GM12878 (cell line): ENCODE results near the gene GPR173. TPM values are rescaled to one million over a fixed set of nuclear protein-coding genes. Genes with fewer than 3 reads are reported as not detected.

Experiments
- ATAC-seq: fragments of 200-7000 bp; cut with Tn5 transposase; 3 replicates; pipeline ENCODE4 v1.9.1; 2020; ENCODE audit warnings: mild to moderate bottlenecking, moderate library complexity
- BruUV-seq: library from RNA; stranded (reverse); fragments of 400-500 nt; replicated peaks from 2 replicates; lab custom pipeline; 2021; lab: Mats Ljungman, UMichigan
- CTCF ChIA-PET: fragments of 300-600 bp; sonication (Branson Sonifier 250); formaldehyde crosslinking; extraction: SDS; loops from one replicate; lab custom pipeline; 2021; ENCODE audit warnings: inconsistent platforms; lab: Yijun Ruan, JAX
- POLR2A ChIA-PET: fragments of 350-600 bp; formaldehyde crosslinking; extraction: SDS; loops from one replicate; lab custom pipeline; 2021; ENCODE audit warnings: inconsistent platforms; lab: Charles Lee
- RAD21 ChIA-PET: fragments of 300-600 bp; sonication (Branson Sonifier 250); formaldehyde crosslinking; loops from one replicate; lab custom pipeline; 2023; ENCODE audit warnings: antibody characterized with exemption; ENCODE audit not compliant: unreplicated experiment; lab: Charles Lee
- SMC1A ChIA-PET: fragments of 300-600 bp; sonication (Branson Sonifier 250); formaldehyde crosslinking; loops from one replicate; lab custom pipeline; 2023; ENCODE audit not compliant: unreplicated experiment, uncharacterized antibody; lab: Charles Lee
- DNase-seq: peaks from one replicate; pipeline ENCODE4 v3.0.0-alpha.2; 2011; ENCODE audit warnings: low read depth, low spot score
- FAIRE-seq: peaks from 3 replicates; lab custom pipeline; 2011; peaks lifted over from hg19 to GRCh38; lab: Jason Lieb, UNC
- H2AFZ ChIP-seq: 2 replicates; pipeline ENCODE4 v1.6.0; 2011; ENCODE audit warnings: low read depth, low read length, control low read depth; ENCODE audit not compliant: control insufficient read depth
- H3K27ac ChIP-seq: 2 replicates; pipeline ENCODE4 v1.5.1; 2011; ENCODE audit warnings: control low read depth; ENCODE audit not compliant: control insufficient read depth, insufficient read depth
- H3K27me3 ChIP-seq, 2 experiments: replicated peaks in 1 of 2; 2 replicates each; pipeline versions ENCODE4 v1.6.0 to v1.6.1; 2011; ENCODE audit warnings: low read length in 1 of 2; ENCODE audit not compliant: control insufficient read depth in 2 of 2, insufficient read depth in 2 of 2
- H3K36me3 ChIP-seq, 2 experiments: 2 replicates each; pipeline ENCODE4 v1.5.1; 2011; ENCODE audit warnings: low read length in 1 of 2; ENCODE audit not compliant: control insufficient read depth in 2 of 2, insufficient read depth in 2 of 2
- H3K4me1 ChIP-seq: 2 replicates; pipeline ENCODE4 v1.6.1; 2011; ENCODE audit warnings: mild to moderate bottlenecking, low read length, moderate library complexity, mixed read lengths; ENCODE audit not compliant: control insufficient read depth, insufficient read depth
- H3K4me2 ChIP-seq: 2 replicates; pipeline ENCODE4 v1.6.0; 2011; ENCODE audit warnings: control low read depth; ENCODE audit not compliant: control insufficient read depth, insufficient read depth
- H3K4me3 ChIP-seq: fragments of 200-600 bp; sonication (generic); 2 replicates; pipeline ENCODE4 v1.5.1; 2016
- H3K79me2 ChIP-seq: 2 replicates; pipeline ENCODE4 v1.6.0; 2011; ENCODE audit warnings: low read length; ENCODE audit not compliant: control insufficient read depth, insufficient read depth
- H3K9ac ChIP-seq: 2 replicates; pipeline ENCODE4 v1.8.0; 2011; ENCODE audit warnings: low read length, control low read depth, mixed read lengths; ENCODE audit not compliant: control insufficient read depth, insufficient read depth
- H3K9me3 ChIP-seq: replicated peaks from 3 replicates; pipeline ENCODE4 v1.5.1; 2011; ENCODE audit warnings: mild to moderate bottlenecking, low read length; ENCODE audit not compliant: control insufficient read depth, insufficient read depth
- H4K20me1 ChIP-seq: 2 replicates; pipeline ENCODE4 v1.6.0; 2011; ENCODE audit not compliant: control insufficient read depth, insufficient read depth
- ATF3 ChIP-seq: IDR thresholded peaks from 2 replicates; pipeline ENCODE4 v1.6.1; 2011; ENCODE audit warnings: low read depth, mild to moderate bottlenecking, low read length, moderate library complexity, borderline replicate concordance; ENCODE audit errors: extremely low read depth
- CEBPB ChIP-seq, 2 experiments: fragments of 150-350 bp in 1 of 2; IDR thresholded peaks; 2 replicates each; pipeline ENCODE4 v1.6.1; 2012 to 2014; ENCODE audit warnings: low read depth in 2 of 2, low read length in 2 of 2, borderline replicate concordance in 1 of 2, inconsistent platforms in 1 of 2
- ESRRA ChIP-seq: IDR thresholded peaks from 2 replicates; pipeline ENCODE4 v1.6.1; 2012; ENCODE audit warnings: mild to moderate bottlenecking, low read length, improper control_type of control experiment
- JUND ChIP-seq: IDR thresholded peaks from 2 replicates; pipeline ENCODE4 v1.6.1; 2012; ENCODE audit warnings: low read depth, mild to moderate bottlenecking, low read length, improper control_type of control experiment, moderate library complexity
- KAT2A ChIP-seq: conservative IDR thresholded peaks from 2 replicates; pipeline ENCODE4 v1.6.1; 2011; ENCODE audit warnings: low read depth, low read length; ENCODE audit not compliant: control insufficient read depth
- MTA3 ChIP-seq: IDR thresholded peaks from 2 replicates; pipeline ENCODE4 v1.6.1; 2012; ENCODE audit warnings: low read length, inconsistent platforms, borderline replicate concordance
- POU2F2 ChIP-seq: IDR thresholded peaks from 3 replicates; pipeline ENCODE4 v1.6.1; 2011; ENCODE audit warnings: low read depth, mild to moderate bottlenecking, low read length, borderline replicate concordance
- RUNX3 ChIP-seq: IDR thresholded peaks from 2 replicates; pipeline ENCODE4 v1.6.1; 2012; ENCODE audit warnings: low read length, inconsistent platforms
- SMARCA5 ChIP-seq: fragments of 450-650 bp; IDR thresholded peaks from 2 replicates; pipeline ENCODE4 v1.6.1; 2017; ENCODE audit warnings: mild to moderate bottlenecking
- ZBTB40 ChIP-seq: fragments of 450-650 bp; IDR thresholded peaks from 2 replicates; pipeline ENCODE4 v1.6.1; 2016; ENCODE audit warnings: mild to moderate bottlenecking, moderate library complexity, borderline replicate concordance
- WGBS: methylation state at CpG from one replicate; pipeline ENCODE4 v1.1.6; 2016; ENCODE audit warnings: low lambda C conversion rate; ENCODE audit not compliant: insufficient replicate concordance, insufficient coverage; ENCODE audit errors: missing lambda C conversion rate; 5-methylcytosine and 5-hydroxymethylcytosine counted together
- in situ Hi-C: fragments of 300-500 bp; cut with MboI; formaldehyde crosslinking; loops from 9 replicates; pipeline ENCODE4 v1.14.3; 2018; ENCODE audit warnings: mixed read lengths
- intact Hi-C: fragments of 100-400 bp; cut with micrococcal nuclease; formaldehyde crosslinking; loops from one replicate; pipeline ENCODE4 v1.14.2; 2022; ENCODE audit not compliant: unreplicated experiment
- polyA plus RNA-seq, 11 experiments: library from polyadenylated mRNA; depleted of rRNA in 4 of 11; unstranded in 6 of 11; stranded (reverse) in 5 of 11; fragments of >200 nt; fragmentation: Nextera tagmentation in 4 of 11; fragmentation: Illumina TruSeq in 1 of 11; extraction: Ambion mirVana in 4 of 11; extraction: Trizol in 1 of 11; gene quantifications; 1 replicate in 1 of 11; 2 replicates in 10 of 11; pipeline versions ENCODE4 v1.2.1 to v1.2.3, GENCODE V29; 2011 to 2016; ENCODE audit warnings: inconsistent platforms in 2 of 11, missing spikeins in 2 of 11, low read depth in 1 of 11
- total RNA-seq, 4 experiments: library from RNA; depleted of rRNA in 3 of 4; stranded (reverse); fragments of >200 nt in 3 of 4; fragmentation: Illumina TruSeq in 1 of 4; extraction: Trizol in 1 of 4; gene quantifications; 2 replicates each; pipeline versions ENCODE4 v1.2.1 to v1.2.3, GENCODE V29; 2013 to 2021
- TF ChIP-seq, protein P1 (sequence below): fragments of 450-650 bp; IDR thresholded peaks from 2 replicates; pipeline ENCODE4 v1.6.1; 2017; ENCODE audit warnings: low read depth, mild to moderate bottlenecking, moderate library complexity
- TF ChIP-seq, protein P2 (sequence below): fragments of 150-350 bp; IDR thresholded peaks from 2 replicates; pipeline ENCODE4 v1.6.1; 2016; ENCODE audit warnings: low read depth, low read length
- TF ChIP-seq, protein P3 (sequence below): fragments of 150-350 bp; IDR thresholded peaks from 2 replicates; pipeline ENCODE4 v1.6.1; 2014; ENCODE audit warnings: mild to moderate bottlenecking, low read depth, low read length

The GPR173 gene
- total and polyA plus RNA-seq, 10 of the 15 experiments (the other 5 are each of a cell fraction or from before 2014, with no cell fraction given) = 0.04 to 0.24 (median 0.12) TPM; not detected in 4

GRCh38 chrX:53122013-53122412, 73.4 kb downstream of the GPR173 start:
- POLR2A ChIA-PET = no interaction called here
- TF ChIP-seq, protein P1, sequence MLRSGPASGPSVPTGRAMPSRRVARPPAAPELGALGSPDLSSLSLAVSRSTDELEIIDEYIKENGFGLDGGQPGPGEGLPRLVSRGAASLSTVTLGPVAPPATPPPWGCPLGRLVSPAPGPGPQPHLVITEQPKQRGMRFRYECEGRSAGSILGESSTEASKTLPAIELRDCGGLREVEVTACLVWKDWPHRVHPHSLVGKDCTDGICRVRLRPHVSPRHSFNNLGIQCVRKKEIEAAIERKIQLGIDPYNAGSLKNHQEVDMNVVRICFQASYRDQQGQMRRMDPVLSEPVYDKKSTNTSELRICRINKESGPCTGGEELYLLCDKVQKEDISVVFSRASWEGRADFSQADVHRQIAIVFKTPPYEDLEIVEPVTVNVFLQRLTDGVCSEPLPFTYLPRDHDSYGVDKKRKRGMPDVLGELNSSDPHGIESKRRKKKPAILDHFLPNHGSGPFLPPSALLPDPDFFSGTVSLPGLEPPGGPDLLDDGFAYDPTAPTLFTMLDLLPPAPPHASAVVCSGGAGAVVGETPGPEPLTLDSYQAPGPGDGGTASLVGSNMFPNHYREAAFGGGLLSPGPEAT = no peak
- TF ChIP-seq, protein P2, sequence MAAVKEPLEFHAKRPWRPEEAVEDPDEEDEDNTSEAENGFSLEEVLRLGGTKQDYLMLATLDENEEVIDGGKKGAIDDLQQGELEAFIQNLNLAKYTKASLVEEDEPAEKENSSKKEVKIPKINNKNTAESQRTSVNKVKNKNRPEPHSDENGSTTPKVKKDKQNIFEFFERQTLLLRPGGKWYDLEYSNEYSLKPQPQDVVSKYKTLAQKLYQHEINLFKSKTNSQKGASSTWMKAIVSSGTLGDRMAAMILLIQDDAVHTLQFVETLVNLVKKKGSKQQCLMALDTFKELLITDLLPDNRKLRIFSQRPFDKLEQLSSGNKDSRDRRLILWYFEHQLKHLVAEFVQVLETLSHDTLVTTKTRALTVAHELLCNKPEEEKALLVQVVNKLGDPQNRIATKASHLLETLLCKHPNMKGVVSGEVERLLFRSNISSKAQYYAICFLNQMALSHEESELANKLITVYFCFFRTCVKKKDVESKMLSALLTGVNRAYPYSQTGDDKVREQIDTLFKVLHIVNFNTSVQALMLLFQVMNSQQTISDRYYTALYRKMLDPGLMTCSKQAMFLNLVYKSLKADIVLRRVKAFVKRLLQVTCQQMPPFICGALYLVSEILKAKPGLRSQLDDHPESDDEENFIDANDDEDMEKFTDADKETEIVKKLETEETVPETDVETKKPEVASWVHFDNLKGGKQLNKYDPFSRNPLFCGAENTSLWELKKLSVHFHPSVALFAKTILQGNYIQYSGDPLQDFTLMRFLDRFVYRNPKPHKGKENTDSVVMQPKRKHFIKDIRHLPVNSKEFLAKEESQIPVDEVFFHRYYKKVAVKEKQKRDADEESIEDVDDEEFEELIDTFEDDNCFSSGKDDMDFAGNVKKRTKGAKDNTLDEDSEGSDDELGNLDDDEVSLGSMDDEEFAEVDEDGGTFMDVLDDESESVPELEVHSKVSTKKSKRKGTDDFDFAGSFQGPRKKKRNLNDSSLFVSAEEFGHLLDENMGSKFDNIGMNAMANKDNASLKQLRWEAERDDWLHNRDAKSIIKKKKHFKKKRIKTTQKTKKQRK = no peak
- TF ChIP-seq SMARCA5 (no peak), ATF3 (no peak), CEBPB (IDR thresholded peaks at IDR 0.05; ENCODE audit: borderline replicate concordance in 1 of 2, low read depth in 2 of 2, low read length in 2 of 2) (no peak), MTA3 (no peak), RUNX3 (no peak), ESRRA (no peak), ZBTB40 (no peak), KAT2A (no peak), JUND (no peak), POU2F2 (no peak)
- TF ChIP-seq, protein P3, sequence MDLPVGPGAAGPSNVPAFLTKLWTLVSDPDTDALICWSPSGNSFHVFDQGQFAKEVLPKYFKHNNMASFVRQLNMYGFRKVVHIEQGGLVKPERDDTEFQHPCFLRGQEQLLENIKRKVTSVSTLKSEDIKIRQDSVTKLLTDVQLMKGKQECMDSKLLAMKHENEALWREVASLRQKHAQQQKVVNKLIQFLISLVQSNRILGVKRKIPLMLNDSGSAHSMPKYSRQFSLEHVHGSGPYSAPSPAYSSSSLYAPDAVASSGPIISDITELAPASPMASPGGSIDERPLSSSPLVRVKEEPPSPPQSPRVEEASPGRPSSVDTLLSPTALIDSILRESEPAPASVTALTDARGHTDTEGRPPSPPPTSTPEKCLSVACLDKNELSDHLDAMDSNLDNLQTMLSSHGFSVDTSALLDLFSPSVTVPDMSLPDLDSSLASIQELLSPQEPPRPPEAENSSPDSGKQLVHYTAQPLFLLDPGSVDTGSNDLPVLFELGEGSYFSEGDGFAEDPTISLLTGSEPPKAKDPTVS = no peak

More at GRCh38 chrX:53122013-53122412, 73.4 kb downstream of the GPR173 start:
- H3K27ac ChIP-seq = no peak overlapping the region
- ATAC-seq = no peak
- no peak overlapping the region for H3K4me2 ChIP-seq
- no peaks in the 10 kb centered on the region for H3K27me3 ChIP-seq
- no peak overlapping the region for H2AFZ ChIP-seq
- H3K4me1 ChIP-seq = no peaks in the 10 kb centered on the region
- ChIA-PET CTCF (no interaction called here), SMC1A (interaction anchor here (1.3 kb wide), 1 partner anchor 9 kb away, joined by 4 read pairs; no protein-coding TSS in a partner anchor), RAD21 (no interaction called here)
- H3K4me3 ChIP-seq = no peak overlapping the region
- no TSS peak for BruUV-seq
- no peaks in the 10 kb centered on the region for H3K36me3 ChIP-seq
- H3K79me2 ChIP-seq = no peaks in the 10 kb centered on the region
- DNase-seq = no peak
- H4K20me1 ChIP-seq = no peaks in the 10 kb centered on the region; the same call in 1 of the 2 replicates
- H3K9ac ChIP-seq = no peak overlapping the region
- in situ Hi-C loops = no loop called here
- intact Hi-C loops = no loop called here
- no peak for FAIRE-seq
- no peaks in the 10 kb centered on the region; the same call in 2 of the 3 replicates for H3K9me3 ChIP-seq
- 32% methylated on average over 1 of the region's 1 CpG for WGBS
